HG03103 (cell line): Measurements from ENCODE around the gene KNSTRN.

Experiments used
- ATAC-seq: cut with Tn5 transposase; IDR thresholded peaks from one replicate; pipeline ENCODE4 v1.9.1; 2021; ENCODE audit warnings: low read depth; ENCODE audit not compliant: unreplicated experiment

KNSTRN gene

DNA sequence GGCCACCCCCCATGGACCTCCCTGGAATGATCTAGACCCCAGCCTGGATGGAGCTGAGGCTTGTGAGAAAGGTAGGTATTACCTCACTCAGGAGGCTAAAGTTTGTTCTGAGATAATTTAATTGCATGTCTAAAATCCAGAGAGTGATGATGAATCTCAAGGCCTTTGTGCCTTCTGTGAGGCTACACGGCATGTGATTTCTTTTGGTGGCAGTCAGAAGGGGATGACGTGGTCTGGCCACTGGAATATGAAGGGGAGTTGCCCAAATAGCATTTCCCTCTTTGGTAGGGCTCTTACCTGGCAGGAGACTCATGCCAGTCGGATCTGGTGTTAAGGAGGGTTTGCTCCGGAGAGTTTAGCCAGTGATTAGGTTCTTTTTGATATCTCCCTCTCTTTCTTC is 60.7 kb downstream of the KNSTRN start:
- ATAC-seq: no peak

DNA sequence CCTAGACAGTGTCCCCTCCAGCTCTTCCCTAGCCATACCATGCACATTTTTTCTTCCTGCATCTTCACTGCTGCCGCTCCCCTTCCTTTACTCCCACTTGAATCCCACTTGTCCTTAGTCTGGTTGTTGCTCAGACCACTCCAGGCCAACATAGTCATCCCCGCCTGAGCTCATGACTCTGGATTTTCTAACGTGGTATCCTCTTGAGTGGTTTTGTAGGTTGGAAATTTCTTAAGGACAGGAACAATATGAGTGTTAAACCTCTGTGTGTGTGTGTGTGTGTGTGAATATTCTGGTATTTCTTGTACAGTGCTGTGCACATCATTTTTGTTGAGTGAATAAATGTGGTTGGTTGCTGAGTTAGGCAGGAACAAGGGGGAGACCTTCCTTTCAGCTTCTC is 61.3 kb downstream of the KNSTRN start:
- ATAC-seq: no peak
